HG03060 (cell line): ENCODE results near the gene CGN.

Experiments used
- ATAC-seq: cut with Tn5 transposase; IDR thresholded peaks from one replicate; pipeline ENCODE4 v1.9.1; 2021; ENCODE audit warnings: low read depth, moderate number of reproducible peaks; ENCODE audit not compliant: unreplicated experiment

Gene CGN

GRCh38 chr1:151510957-151511635 is at the start of gene CGN:
CGN (plus strand) TSS chr1:151511387; CDS start chr1:151518520, 7,133 bp downstream.
- ATAC-seq: no peak

DNA sequence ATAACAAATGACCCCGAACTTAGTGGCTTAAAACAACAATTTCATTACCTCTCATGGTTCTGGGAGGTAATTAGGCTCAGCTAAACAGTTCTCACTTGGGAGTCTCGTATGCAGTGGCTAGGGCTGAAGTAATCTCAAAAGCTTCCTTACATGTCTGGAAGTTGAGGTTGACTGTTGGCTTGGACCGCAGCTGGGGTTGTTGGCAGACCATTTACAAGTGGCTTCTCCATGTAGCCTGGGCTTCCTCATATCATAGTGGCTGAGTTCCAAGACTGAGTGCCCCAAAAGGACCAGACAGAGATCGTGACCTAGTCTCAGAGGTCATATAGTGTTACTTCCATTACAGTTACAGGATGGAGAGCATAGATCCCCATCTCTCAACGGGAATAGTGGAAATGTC is 49.5 kb upstream of the CGN start:
- no peak for ATAC-seq

DNA sequence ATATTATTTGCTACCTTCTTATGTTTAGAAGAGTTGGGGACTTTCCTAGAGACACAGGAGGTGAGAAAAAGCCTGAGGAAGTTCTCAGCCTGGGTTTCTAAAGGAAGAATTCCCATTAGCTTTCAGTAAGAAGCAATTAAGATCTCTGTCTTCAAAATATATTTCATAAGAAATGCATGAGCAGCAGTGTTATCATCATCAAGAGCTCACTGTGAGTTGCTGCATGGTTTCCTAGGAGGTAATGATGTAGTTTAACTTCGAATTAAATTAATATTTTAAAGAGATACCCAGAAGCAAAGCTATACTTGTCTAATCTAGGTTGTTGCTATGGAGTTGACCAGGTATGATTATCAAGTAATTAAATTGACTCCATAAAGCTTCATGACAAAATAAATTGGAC is 46.2 kb upstream of the CGN start:
- no peak for ATAC-seq

GRCh38 chr1:151472856-151473731 is 38.1 kb upstream of the CGN start:
- no peak for ATAC-seq

DNA sequence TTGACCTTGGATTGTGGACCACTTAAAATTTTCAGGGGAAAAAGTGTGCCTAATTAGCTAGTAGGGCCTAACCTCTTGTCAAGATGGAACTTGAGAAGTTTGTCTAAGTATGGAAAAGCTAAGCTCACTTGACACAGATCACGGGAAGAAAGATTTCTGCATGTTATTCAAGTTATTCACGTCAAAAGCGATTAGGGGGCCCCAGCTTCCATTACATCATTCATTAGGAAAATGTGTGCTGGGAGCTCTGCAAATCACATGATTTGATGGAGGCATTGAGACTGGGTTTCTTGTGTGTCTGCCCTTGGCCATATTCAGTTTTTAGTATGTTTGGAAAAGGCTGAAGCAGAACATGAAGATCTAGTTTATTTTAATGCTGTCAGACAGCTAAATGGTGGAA is 36.4 kb upstream of the CGN start:
- ATAC-seq: no peak

GRCh38 chr1:151475175-151475574 is 36.0 kb upstream of the CGN start:
- ATAC-seq: no peak

GRCh38 chr1:151476083-151476482 is 35.1 kb upstream of the CGN start:
- ATAC-seq: no peak

- ATAC-seq: no peak
Measured at GRCh38 chr1:151477066-151477465, 34.1 kb upstream of the CGN start.

DNA sequence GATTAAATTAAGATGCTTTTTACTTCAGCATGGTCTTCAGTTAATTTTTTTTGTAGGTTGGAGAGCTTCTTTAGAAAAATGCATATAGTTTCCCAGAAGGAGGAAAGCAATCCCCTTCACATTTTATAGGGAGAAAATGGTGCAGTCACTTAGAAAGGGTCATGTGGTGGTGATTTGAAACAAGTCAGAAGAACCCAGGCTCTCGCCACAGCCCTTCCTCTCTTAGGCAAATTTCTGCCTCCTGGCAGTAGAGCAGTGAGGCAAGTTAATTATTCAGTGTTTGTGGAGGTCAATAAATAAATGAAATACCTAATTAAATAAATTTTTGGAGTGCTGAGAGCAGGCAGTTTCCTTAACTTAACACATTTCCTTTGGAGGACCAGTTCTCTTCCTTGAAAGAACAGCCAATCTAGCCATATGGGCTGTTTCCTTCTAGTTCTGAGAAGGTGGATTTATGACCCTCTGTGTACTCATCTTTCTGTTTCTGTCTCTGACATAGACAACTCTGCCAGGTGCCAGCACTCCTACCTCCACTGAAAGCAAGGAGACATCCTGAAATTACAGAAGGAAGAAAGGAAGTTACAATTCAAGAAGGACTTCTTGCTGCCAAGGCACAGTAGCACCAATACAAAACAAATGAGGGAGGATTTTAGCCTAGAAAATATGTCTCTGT is 32.9 kb upstream of the CGN start:
- ATAC-seq: no peak

- no peak for ATAC-seq
Measured at GRCh38 chr1:151478923-151479322, 32.3 kb upstream of the CGN start.

DNA sequence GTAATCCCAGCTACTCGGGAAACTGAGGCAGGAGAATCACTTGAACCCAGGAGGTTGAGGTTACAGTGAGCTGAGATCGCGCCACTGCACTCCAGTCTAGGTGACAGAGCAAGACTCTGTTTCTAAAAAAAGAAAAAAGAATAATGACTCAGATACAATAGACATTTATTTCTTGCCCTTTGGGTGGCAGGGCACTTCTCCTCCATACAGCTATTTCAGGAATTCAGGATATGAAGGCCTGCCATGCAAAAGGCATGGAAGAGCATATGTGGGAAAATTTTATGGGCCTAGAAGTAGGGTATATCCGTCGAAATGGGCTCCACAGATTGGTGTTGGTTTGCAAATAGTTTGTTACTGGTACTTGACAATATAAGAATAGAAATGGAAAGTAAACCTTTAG is 31.7 kb upstream of the CGN start:
- ATAC-seq: no peak

GRCh38 chr1:151482017-151482416 is 29.2 kb upstream of the CGN start:
- no peak for ATAC-seq

DNA sequence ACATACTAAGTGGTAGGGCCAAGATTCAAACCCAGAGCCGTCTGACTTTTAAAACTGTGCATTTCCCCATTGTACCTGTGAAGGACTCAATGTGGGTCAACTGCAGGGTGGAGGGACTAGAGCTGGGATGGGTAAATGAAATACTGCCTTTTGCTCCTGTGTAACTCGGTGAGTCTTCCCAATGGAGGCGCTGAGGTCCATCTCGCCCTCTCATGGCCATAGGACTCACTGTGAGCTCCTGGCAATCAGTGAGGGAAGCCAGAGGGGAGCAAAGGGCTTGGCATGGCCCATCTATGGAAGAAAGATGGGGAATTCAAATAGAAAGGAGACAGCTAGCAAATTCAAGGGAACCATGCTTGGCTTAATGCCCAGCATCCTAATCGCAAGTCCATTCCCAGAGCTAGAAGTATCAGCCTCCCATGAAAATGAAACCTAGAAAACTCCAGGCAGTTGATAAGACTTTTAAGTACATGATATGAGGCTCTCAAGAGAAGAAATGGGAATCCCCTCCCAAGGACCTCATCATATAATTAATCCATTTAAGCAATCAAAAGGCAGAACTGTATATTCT is 25.4 kb upstream of the CGN start:
- no peak for ATAC-seq

DNA sequence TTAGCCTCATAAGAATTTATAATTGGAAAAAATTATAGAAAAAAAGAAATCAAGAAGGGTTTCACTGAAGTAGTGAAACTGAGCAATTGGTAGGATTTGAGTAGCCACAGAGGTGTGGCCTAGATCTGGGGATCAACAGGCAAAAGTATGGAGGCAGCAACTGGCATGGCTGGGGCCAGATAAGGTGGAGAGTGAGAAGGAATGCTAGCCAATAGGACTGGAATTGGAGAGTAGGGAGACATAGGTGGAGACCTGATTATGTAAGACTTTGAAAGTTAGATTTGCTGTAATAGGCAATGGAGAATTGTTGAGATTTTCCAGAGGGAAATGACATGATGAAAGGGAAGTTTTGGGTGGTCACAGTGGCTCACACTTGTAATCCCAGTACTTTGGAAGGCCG is 24.6 kb upstream of the CGN start:
- no peak for ATAC-seq

GRCh38 chr1:151491641-151492040 is 19.5 kb upstream of the CGN start:
- no peak for ATAC-seq

GRCh38 chr1:151492120-151492519 is 19.1 kb upstream of the CGN start:
- ATAC-seq: no peak

GRCh38 chr1:151493042-151493441 is 18.1 kb upstream of the CGN start:
- ATAC-seq: no peak

DNA sequence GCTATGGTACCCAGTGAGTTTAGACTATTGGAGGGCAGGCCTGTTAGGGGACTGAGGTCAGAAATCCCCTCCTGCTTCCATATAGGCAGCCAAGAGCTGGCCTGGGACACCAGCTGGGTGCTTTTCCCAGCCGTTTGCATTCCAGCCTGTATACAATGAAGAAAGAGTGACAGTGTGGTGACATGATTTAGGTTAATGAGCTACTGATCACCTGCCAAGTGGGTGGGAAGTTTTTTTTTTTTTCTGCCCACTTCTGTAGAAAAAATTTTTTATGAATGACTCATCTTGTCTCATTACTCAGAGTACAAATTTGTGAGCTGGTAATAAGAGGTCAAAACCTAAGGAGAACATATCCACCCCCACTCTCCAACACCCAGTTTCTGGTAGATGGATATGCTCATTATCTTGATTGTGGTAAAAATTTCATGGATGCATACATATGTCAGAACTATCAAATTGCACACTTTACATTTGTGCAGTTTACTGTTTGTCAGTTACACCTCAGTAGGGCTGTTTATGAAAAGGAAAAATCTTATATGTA is 16.4 kb upstream of the CGN start:
- ATAC-seq: no peak

DNA sequence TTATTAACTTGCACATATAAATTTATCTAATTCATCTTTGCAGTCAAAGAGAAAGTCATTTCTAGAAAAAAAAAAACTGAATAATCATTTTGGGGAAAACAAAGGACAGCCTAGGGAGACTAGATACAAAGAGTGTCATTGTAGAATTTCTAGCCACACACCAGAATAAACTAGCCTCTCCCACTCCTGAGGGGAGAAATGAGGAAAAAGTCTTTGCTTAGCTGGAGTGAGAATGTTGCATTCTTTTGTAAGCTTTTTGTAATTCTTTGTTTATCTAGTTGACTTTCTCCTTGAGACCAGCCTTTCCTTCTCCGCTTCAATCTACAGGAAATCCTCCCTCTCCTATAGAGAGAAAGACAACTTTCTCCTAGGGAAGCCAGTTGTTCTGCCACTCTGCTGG is 15.9 kb upstream of the CGN start:
- no peak for ATAC-seq

- no peak for ATAC-seq
Measured at GRCh38 chr1:151499365-151499764, 11.8 kb upstream of the CGN start.

DNA sequence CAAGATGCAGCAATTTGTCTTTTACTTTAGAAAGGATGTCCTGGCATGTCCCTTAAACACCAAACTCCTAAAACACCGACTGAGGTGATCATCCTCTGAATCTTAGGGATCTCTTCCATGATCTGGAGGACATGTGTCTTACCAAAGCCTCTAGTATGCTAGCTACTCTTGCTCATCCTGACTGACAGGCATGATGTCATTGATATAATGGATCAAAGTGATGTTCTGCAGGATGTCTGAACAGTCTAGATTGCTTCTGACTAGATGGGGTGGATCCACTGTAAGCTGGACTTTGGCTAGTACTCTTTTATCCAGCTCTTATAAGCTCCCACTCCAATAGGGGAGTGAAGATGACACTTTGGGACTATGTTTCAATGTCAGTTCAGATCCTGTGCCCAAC is 11.3 kb upstream of the CGN start:
- ATAC-seq: no peak
